NCI-H1930 (cell line): ENCODE results near the gene PYGM.

ENCODE experiments used
- DNase-seq, 2 experiments: peaks; one replicate each; lab custom pipeline; 2025; lab: John Stamatoyannopoulos, UW

PYGM gene

DNA sequence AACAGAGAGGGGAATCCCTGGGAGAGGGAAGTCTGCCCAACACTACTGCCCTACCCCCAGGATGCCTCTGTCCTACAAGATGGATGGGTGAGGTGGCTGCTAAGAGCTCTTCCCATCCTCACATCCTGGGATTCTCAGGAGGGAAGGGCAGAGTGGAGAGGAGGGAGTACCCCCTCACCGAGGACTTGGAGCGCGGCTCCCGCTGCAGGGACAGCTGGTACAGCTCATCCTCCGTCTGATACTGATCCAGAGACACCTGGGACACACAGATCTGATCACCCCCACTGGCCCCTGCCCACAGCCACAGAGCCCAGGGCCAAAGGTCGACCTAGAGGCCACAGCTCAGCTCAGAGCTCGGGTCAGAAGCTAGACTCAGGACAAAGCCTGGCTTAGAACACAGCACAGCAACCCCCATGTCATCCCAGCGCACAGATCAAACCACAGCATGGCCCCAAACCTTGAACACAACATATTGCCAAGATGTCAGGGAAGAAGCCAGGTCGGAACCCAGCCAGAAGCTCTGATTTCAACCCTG, 24.0 kb downstream of the PYGM start:
- no peak for DNase-seq

GRCh38 chr11:64734811-64735724, 24.7 kb downstream of the PYGM start:
- DNase-seq, result no peak

GRCh38 chr11:64731601-64732000, 28.2 kb downstream of the PYGM start:
- DNase-seq, result no peak

DNA sequence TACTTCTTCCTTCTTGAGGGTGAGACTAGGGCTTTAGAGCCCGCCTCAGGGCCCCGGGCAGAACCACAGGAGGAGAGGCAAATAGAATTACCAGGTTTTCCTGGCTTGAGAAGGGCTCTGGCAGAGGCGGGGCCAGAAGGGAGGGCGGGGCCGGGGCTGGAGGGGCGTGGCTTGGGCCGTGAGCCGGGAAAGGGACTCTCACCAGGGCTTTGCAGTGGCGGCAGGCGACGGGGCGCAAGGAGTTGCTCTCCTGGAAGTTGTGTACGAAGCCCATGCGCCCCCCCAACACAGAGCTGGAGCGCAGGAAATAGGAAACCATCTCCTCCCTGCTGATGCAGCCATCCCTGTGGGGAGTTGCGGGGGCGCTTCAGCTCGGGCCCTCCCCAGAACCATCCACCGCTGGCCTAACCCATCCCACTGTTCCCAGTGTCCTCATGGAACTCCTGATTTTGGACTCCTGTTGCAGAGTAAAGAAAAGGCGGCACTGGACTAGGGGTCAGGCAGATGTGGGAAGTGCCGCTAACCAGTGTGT, 29.9 kb downstream of the PYGM start:
- DNase-seq, result no peak

DNA sequence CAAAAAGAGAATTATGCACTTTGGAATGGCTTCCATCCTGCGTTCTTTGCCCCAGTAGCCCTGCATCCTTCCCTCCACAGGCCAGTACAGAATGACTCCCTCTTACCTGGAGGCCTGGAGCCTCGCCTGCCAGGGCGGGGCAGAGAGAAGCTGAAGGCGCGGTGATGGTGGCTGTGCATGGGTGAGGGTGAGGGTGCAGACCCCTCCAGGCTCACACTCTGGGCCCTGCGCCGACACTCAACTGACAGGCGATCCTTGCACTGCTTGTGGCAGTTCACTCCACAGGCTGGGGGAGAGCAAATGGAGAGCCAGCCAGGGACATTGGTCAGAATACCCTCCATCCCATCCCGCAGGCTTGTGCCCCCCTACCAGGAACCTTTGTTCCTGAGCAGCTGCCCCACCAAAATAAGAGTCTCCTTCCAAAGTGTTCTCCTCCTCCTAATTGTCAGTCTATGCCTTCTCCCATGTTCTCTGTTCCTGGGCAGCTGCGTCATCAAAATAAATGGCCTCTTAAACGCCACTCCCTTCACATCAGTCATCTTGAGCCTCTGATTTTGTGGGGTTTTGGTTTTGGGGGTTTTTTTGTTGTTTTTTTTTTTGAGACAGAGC, 30.9 kb downstream of the PYGM start:
- DNase-seq, result no peak

DNA sequence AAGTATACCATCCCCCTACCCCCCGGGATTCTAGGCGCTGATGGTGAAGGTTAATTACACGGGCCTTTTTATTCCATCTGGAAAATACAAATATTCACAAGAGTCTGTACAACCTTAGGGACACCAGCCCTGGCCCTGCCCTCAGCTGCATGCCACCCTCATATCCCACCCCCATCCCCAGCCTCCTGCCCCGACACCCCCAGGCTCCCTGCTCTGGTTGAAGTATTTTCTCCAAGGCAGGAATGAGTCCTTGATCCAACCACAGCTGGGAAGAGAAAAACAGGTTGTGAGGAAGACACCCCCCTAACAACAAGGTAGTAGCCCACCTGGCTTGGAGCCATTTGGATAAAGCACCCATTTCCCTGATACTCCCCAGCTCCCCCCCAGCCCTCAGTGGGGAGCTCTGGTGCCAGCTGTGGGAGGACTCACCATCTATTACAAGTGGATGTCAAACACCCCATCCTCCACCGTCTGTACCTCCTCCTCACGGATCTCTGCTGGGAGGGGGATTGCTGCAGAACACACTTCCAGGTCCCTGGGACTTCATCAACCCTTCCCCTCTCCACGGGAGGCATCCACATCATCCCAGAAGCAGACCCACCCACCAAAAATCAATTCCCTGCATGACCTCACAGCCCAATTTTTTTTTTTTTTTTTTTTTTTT, 32.8 kb downstream of the PYGM start:
- DNase-seq, result no peak

- no peak for DNase-seq
Measured at GRCh38 chr11:64726211-64726641, 33.5 kb downstream of the PYGM start.

GRCh38 chr11:64724863-64725532, 34.8 kb downstream of the PYGM start:
- DNase-seq, result no peak

DNA sequence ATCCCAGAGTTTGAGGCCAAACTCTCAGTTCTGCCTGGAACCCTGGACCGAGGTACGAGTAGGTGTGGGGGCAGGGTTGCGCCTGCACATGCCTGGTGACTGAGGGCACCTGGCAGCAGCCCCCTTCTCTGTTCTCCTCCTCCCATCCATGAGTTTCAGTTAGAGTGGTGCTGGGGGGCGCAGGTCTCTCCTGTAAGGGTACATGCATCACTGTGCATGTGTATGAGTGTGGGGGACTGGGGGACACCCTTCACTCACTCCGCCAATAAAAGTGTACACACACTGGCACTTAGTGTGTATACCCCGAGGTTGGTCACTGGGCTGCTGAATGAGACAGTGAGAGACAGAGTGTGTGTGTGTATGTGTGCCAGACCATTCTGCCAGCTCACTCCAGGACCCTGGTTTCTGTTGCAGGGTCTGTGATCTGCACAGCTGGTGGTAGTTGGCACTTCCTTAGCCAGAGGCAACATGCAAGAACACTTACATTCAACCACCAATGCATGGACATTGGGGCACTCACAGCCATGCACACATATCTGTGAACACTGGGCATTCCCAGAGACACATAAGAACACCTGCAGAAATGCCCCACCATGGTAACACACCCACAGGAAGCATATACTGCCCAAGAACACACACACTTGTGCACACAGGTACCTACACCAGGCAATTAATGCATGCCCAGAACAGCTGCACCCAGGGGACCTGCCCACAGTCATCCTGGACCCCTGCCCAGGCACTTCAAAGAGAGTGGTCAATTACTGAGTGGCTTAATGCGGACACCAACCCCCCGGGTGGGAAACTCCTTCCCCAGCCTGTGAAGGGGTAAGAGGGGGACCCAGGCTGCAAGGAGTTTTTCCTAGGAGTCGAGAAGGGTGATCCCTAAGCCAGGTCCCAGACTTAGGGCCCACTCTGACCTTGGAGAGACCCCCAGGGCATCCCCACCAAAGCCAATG, 35.6 kb downstream of the PYGM start:
- DNase-seq, result no peak

GRCh38 chr11:64723117-64723906, 36.5 kb downstream of the PYGM start, which contains the start of gene NRXN2:
NRXN2 (minus strand) TSS chr11:64723197; CDS start chr11:64713699, 9,498 bp downstream.
- DNase-seq, result peak; percentile 79 to 90

DNA sequence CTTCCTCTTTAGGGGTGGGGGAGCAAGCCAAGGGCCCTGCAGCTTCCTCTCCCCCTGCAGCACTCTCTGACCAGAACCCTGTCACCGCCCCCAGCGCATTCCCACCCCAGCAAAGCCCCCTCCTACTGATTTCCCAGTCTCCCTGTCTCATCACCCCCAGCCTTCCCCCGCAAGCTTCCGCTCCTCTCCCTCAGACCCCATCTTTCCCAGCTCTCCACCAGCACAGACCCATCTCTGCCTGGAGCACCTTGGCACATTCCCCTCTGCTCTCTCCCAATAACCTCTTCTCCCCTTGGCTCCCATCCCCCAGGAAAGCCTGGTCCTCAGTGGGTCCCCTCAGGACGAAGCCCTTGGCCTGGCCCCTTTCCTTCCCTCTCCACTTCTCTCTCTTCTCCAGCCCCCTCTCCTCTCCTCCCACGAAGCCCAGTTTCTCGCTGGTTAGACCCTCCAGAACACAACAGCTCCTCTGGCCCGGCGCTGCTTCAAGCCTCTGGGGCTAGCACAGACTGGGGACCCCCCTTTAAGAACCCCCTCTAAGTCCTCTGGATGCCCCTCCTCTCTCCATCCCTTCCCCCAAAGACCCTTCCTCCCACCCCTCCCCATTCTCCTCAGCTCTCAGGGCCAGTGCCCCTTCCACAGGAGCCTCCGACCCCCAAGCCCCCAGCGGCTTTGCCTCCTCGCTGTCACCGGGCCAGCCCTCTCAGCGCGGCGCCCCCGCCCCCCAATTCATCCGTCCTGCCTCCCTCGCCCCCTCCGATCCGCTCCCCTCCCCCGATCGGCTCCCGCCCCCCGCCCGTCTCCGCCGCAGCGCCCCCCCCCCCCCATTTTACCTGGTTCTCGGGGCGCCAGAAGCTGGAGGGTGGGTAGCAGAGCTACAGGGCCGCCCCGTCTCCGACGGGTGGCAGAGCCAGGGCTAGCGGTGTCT, 37.4 kb downstream of the PYGM start:
- no peak for DNase-seq

DNA sequence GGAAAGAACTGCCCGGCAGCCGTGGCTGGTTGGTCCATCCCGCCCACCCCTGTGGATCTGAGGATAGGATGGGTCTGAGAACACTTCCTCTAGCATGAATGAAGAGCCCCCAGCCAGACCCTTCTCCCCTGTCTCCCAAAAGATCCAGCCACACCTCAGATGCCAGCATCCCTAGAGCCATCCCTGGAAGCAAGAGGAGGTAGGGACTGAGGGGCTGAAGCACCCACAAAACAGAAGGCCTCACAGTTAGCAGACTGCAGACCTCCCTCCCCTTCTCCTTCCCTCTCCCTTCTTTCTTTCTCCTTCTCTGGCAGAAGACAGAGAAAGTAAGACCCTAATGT, 38.4 kb downstream of the PYGM start:
- no peak for DNase-seq

DNA sequence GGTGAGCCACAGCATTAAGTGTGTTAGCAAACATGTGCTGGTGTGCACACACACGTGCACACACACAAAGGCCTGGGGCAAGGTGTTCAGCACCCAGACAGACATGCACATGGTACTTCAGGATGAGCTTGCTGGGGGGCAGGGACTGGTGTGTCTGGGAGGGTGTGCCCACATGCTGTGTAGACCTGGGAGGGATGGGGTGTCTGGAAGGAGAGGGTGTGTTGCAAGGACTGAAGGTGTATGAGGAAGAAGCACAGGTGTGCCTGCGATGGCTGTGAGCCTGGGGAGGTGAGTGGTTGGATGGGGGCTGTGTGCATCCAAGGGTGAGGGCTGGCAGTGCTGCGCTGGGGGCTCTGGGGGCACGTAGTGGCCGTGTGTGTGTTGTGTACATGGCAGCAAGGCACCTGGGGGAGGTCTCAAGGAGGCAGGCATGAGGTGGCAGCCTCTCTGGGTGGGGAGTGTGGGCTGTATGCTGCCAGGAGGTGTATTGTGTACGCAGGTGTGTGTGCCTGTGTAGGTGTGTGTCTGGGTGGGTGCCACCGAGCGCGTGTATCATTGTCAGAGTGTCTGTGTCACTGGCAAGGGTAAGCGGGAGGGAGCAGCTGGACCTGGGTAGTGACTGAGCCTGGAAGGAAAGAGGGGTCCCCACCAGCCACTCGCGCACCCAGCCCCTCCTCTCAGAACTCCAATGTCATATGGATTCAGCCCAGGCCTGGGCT, 39.0 kb downstream of the PYGM start:
- DNase-seq, result no peak

- no peak for DNase-seq
Measured at GRCh38 chr11:64720167-64720566, 39.6 kb downstream of the PYGM start.

DNA sequence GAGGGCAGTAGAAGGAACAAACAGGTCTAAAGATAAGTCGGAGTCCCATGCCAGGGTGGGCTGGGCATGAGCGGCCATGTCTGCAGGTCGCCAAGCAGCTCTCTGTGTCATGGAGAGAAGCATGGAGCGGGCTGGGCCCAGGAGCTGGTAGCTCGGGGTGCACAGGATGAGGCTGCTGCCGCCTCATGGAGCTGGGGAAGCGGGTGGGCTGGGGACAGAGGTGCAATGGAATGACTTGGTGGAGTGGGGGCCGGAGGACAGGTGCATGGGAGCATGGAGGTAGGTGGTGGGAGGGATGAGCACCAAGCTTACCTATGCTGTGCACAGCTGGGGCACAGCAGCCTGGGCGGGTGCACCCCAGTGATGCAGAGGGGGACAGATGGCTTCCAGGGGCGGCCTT, 40.4 kb downstream of the PYGM start:
- no peak for DNase-seq

DNA sequence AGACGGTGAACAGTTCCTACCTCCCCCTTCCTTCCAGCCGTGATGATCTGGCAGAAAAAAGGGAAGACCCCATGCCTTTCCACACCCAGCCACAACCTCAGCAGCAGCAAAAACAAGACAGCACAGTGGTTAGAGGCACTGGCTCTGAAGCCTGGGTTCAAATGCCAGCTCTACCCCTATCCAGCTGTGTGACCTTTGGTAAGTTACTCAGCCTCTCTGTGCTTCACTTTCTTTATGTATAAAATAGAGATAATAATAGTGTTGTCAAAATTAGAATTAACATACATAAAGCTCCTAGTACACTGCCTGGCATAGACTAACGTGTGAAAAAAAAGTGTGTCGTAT, 41.0 kb downstream of the PYGM start:
- no peak for DNase-seq

GRCh38 chr11:64718084-64718779, 41.5 kb downstream of the PYGM start:
- DNase-seq, result no peak

DNA sequence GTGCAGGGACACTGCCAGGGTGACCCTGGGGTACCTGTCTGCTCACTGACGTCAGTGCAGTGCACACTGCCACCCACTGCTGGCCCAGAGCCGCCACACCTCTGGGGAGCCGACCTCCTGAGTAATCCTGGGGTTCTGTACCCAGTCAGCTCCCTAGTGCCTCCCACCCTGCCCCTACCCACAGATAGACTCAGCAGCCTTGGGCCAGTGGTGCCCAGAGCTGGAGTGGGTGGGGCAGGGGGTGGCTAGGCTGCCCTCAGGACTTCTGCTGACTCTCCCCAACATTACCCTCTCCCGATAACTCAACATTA, 42.6 kb downstream of the PYGM start:
- DNase-seq, result no peak
